Colonic mucosa (tissue), 4 donors: ENCODE measurements around the gene TPRA1. TPM values are rescaled to one million over a fixed set of nuclear protein-coding genes. Genes with fewer than 3 reads are reported as not detected.

Experiments
- DNase-seq: peaks from one replicate; pipeline ENCODE4 v3.0.0-alpha.2; 2020
- H3K27ac ChIP-seq: fragments of 200-600 bp; one replicate; pipeline ENCODE4 v1.8.0; 2021
- H3K27me3 ChIP-seq: fragments of 200-600 bp; one replicate; pipeline ENCODE4 v1.8.0; 2021
- H3K36me3 ChIP-seq: fragments of 200-600 bp; one replicate; pipeline ENCODE4 v1.8.0; 2021
- H3K4me1 ChIP-seq: fragments of 200-600 bp; one replicate; pipeline ENCODE4 v1.8.0; 2021; ENCODE audit warnings: mild to moderate bottlenecking
- H3K4me3 ChIP-seq: fragments of 200-600 bp; one replicate; pipeline ENCODE4 v1.8.0; 2021
- H3K9ac ChIP-seq, 2 donors: one replicate each; pipeline ENCODE4 v1.7.0; 2013; ENCODE audit warnings: control low read depth in 2 of 2, low read depth in 2 of 2, low read length in 2 of 2
- H3K9me3 ChIP-seq: fragments of 200-600 bp; one replicate; pipeline ENCODE4 v1.8.0; 2021
- intact Hi-C: fragments of 100-400 bp; cut with DNase I; formaldehyde crosslinking; loops from one replicate; pipeline ENCODE4 v1.14.1; 2022
- total RNA-seq, 2 donors: library from RNA; stranded (reverse); fragmentation: NEBNext Ultra II Directional in 1 of 2; extraction: Animal tissue kit (Norgen Biotek cat#: 25700) in 1 of 2; gene quantifications; one replicate each; pipeline ENCODE4 v1.2.1, GENCODE V29; 2021
- TF ChIP-seq, protein P1 (sequence below): fragments of 200-600 bp; IDR thresholded peaks from one replicate; pipeline ENCODE4 v1.8.0; 2022; ENCODE audit warnings: antibody characterized with exemption, mild to moderate bottlenecking
- donor health status: healthy.
- donor health status: DM: no; HTN: no; CAD: no.
- donor health status: DM: no; HTN: no; CAD: no.

The TPRA1 gene
- total RNA-seq, 2 donors from 2014 or later: 23.4 to 38.0 TPM

GRCh38 chr3:127614928-127615589 is 24.5 kb upstream of the TPRA1 start:
- intact Hi-C loops: no loop called here
- TF ChIP-seq, protein P1, sequence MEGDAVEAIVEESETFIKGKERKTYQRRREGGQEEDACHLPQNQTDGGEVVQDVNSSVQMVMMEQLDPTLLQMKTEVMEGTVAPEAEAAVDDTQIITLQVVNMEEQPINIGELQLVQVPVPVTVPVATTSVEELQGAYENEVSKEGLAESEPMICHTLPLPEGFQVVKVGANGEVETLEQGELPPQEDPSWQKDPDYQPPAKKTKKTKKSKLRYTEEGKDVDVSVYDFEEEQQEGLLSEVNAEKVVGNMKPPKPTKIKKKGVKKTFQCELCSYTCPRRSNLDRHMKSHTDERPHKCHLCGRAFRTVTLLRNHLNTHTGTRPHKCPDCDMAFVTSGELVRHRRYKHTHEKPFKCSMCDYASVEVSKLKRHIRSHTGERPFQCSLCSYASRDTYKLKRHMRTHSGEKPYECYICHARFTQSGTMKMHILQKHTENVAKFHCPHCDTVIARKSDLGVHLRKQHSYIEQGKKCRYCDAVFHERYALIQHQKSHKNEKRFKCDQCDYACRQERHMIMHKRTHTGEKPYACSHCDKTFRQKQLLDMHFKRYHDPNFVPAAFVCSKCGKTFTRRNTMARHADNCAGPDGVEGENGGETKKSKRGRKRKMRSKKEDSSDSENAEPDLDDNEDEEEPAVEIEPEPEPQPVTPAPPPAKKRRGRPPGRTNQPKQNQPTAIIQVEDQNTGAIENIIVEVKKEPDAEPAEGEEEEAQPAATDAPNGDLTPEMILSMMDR: no peak
- Histone ChIP-seq H3K4me3 (no peak overlapping the region), H3K9ac (no peak overlapping the region), H3K9me3 (no peaks in the 10 kb centered on the region), H3K27me3 (no peaks in the 10 kb centered on the region), H3K4me1 (no peaks in the 10 kb centered on the region), H3K36me3 (no peaks in the 10 kb centered on the region), H3K27ac (no peak overlapping the region)
- DNase-seq: no peak

DNA sequence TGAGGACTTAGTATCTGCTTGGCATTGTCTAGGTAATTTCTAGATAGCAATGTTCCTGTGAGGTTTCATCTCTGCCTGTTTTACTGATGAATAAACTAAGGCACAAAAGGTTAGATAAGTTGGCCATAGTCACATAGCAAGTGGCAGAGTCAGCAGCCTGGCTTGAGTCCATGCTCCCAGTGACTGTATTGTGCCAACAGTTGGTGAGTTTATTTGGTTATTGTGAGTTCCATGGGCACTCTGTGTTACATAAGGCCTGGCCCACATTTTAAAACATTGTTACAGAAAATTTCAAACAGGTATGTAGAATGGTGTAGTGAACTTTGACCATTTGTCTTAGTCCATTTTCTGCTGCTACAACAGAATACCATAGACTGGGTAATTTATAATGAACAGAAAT is 22.9 kb upstream of the TPRA1 start:
- no peaks in the 10 kb centered on the region for H3K36me3 ChIP-seq

DNA sequence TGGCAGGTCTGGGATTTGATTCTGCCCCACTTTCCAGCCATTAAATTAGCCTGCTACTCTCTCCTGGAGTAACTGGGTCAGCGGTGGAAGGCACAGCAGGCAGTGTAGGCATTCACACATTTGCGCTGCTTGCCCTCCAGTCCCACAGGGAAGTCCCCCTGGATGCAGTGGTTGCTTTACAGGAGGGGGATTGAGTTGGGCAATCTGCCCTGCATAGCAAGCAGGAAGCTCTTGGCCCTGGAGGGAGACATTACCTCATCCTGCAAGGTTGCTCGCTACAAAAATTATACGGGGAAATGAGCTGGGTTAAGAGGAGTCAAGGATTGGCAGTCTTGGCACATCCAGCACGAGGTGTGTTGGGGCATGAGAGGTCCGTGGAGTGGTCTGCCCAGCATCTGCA is 22.4 kb upstream of the TPRA1 start:
- TF ChIP-seq, protein P1: no peak
- DNase-seq: no peak
- Histone ChIP-seq H3K27me3 (no peaks in the 10 kb centered on the region), H3K9ac (no peak overlapping the region), H3K9me3 (no peaks in the 10 kb centered on the region), H3K4me3 (no peak overlapping the region), H3K36me3 (no peaks in the 10 kb centered on the region), H3K27ac (no peak overlapping the region), H3K4me1 (no peaks in the 10 kb centered on the region)
- intact Hi-C loops: no loop called here

More for the DNA sequence above, 22.9 kb upstream of the TPRA1 start:
- H3K9ac ChIP-seq: no peak overlapping the region
- H3K27ac ChIP-seq: no peak overlapping the region
- intact Hi-C loops: no loop called here
- no peaks in the 10 kb centered on the region for H3K9me3 ChIP-seq
- no peaks in the 10 kb centered on the region for H3K4me1 ChIP-seq
- H3K4me3 ChIP-seq: no peak overlapping the region
- TF ChIP-seq, protein P1: no peak
- DNase-seq: no peak
- no peaks in the 10 kb centered on the region for H3K27me3 ChIP-seq

GRCh38 chr3:127611251-127611650 is 20.7 kb upstream of the TPRA1 start:
- H3K9me3 ChIP-seq: no peaks in the 10 kb centered on the region
- no peaks in the 10 kb centered on the region for H3K36me3 ChIP-seq

GRCh38 chr3:127610105-127610504 is 19.6 kb upstream of the TPRA1 start:
- TF ChIP-seq, protein P1: no peak
- H3K9ac ChIP-seq: no peak overlapping the region
- H3K36me3 ChIP-seq: no peaks in the 10 kb centered on the region
- H3K4me3 ChIP-seq: no peak overlapping the region
- no peaks in the 10 kb centered on the region for H3K27me3 ChIP-seq
- H3K4me1 ChIP-seq: no peaks in the 10 kb centered on the region
- H3K27ac ChIP-seq: no peak overlapping the region
- DNase-seq: no peak
- no peaks in the 10 kb centered on the region for H3K9me3 ChIP-seq
- intact Hi-C loops: no loop called here

More at GRCh38 chr3:127611251-127611650, 20.7 kb upstream of the TPRA1 start:
- intact Hi-C loops: no loop called here
- H3K4me3 ChIP-seq: no peak overlapping the region
- H3K4me1 ChIP-seq: no peaks in the 10 kb centered on the region
- TF ChIP-seq, protein P1: no peak
- no peak overlapping the region for H3K27ac ChIP-seq
- H3K27me3 ChIP-seq: no peaks in the 10 kb centered on the region
- H3K9ac ChIP-seq: no peak overlapping the region
- no peak for DNase-seq
